ENCODE measurements around the gene TRIM59. TPM values are rescaled to one million over a fixed set of nuclear protein-coding genes. Genes with fewer than 3 reads are reported as not detected.

TRIM59 gene
- total RNA-seq, 2 donors from 2014 or later, result 32.7 to 33.1 TPM

GRCh38 chr3:160450846-160451245 is 1.3 kb upstream of the TRIM59 start:
- H3K27ac Mint-ChIP-seq, result peak overlapping the region; percentile 97
- no peak for TF ChIP-seq CTCF (conservative IDR thresholded peaks at IDR 0.05)
- peak overlapping the region; percentile 84 for H3K9ac ChIP-seq (ENCODE audit: extremely low read depth, low read length, poor library complexity, severe bottlenecking)
- peaks cover 8% of the 10 kb centered on the region for H3K4me1 Mint-ChIP-seq
- 74% methylated on average over 3 of the region's 3 CpGs; no CpG with 5 or more reads in 1 of the 2 experiments for WGBS, 2 experiments (ENCODE audit: insufficient coverage in 1 of 2, insufficient read length in 1 of 2)
- H3K9me3 Mint-ChIP-seq, result peaks cover 3% of the 10 kb centered on the region
- peaks cover 30% of the 10 kb centered on the region for H3K27me3 ChIP-seq (ENCODE audit: control insufficient read depth, insufficient read depth, low read length, poor library complexity, severe bottlenecking)
- peaks cover 9% of the 10 kb centered on the region for H3K36me3 Mint-ChIP-seq (ENCODE audit: low read depth)
- no peak for DNase-seq
- peak overlapping the region; percentile 100 for H3K4me3 ChIP-seq (ENCODE audit: low read length)
- peaks cover 4% of the 10 kb centered on the region for H3K9me3 ChIP-seq (ENCODE audit: control insufficient read depth, low read length)
- H3K27me3 Mint-ChIP-seq (ENCODE audit: insufficient read depth), result peaks cover 49% of the 10 kb centered on the region
- H3K4me1 ChIP-seq (ENCODE audit: control insufficient read depth, insufficient read depth, low read length), result no peaks in the 10 kb centered on the region
- H3K4me3 Mint-ChIP-seq, result peak overlapping the region; percentile 97
- no peak overlapping the region for H3K27ac ChIP-seq (ENCODE audit: low read depth, low read length)
- peaks cover 18% of the 10 kb centered on the region for H3K36me3 ChIP-seq (ENCODE audit: control insufficient read depth, insufficient read depth, low read length)

GRCh38 chr3:160448845-160449635 is 546 bp downstream of the TRIM59 start:
- peaks cover 25% of the 10 kb centered on the region for H3K36me3 Mint-ChIP-seq (ENCODE audit: low read depth)

GRCh38 chr3:160447544-160447943 is 2.0 kb downstream of the TRIM59 start:
- peaks cover 39% of the 10 kb centered on the region for H3K36me3 Mint-ChIP-seq (ENCODE audit: low read depth)
- WGBS, 2 experiments (ENCODE audit: insufficient coverage in 1 of 2, insufficient read length in 1 of 2), result 89% methylated on average over 3 of the region's 3 CpGs; no CpG with 5 or more reads in 1 of the 2 experiments
- H3K9ac ChIP-seq (ENCODE audit: extremely low read depth, low read length, poor library complexity, severe bottlenecking), result peak overlapping the region; percentile 84

More at GRCh38 chr3:160448845-160449635, 546 bp downstream of the TRIM59 start:
- 1% methylated on average over 12 to 26 of the region's 26 CpGs for WGBS, 2 experiments (ENCODE audit: insufficient coverage in 1 of 2, insufficient read length in 1 of 2)
- H3K4me3 ChIP-seq (ENCODE audit: low read length), result peak overlapping the region; percentile 100
- DNase-seq, result no peak
- H3K4me3 Mint-ChIP-seq, result peak overlapping the region; percentile 97
- peaks cover 16% of the 10 kb centered on the region for H3K27me3 ChIP-seq (ENCODE audit: control insufficient read depth, insufficient read depth, low read length, poor library complexity, severe bottlenecking)
- peak overlapping the region; percentile 97 for H3K27ac Mint-ChIP-seq
- H3K4me1 Mint-ChIP-seq, result peaks cover 6% of the 10 kb centered on the region
- H3K27me3 Mint-ChIP-seq (ENCODE audit: insufficient read depth), result peaks cover 34% of the 10 kb centered on the region
- H3K27ac ChIP-seq (ENCODE audit: low read depth, low read length), result peak overlapping the region; percentile 93
- H3K9ac ChIP-seq (ENCODE audit: extremely low read depth, low read length, poor library complexity, severe bottlenecking), result peak overlapping the region; percentile 84
- no peak for TF ChIP-seq CTCF (conservative IDR thresholded peaks at IDR 0.05)
- H3K36me3 ChIP-seq (ENCODE audit: control insufficient read depth, insufficient read depth, low read length), result peaks cover 35% of the 10 kb centered on the region
- H3K9me3 Mint-ChIP-seq, result peaks cover 8% of the 10 kb centered on the region
- H3K9me3 ChIP-seq (ENCODE audit: control insufficient read depth, low read length), result peaks cover 20% of the 10 kb centered on the region
- H3K4me1 ChIP-seq (ENCODE audit: control insufficient read depth, insufficient read depth, low read length), result no peaks in the 10 kb centered on the region

More at GRCh38 chr3:160447544-160447943, 2.0 kb downstream of the TRIM59 start:
- Histone ChIP-seq H3K4me1 (ENCODE audit: control insufficient read depth, insufficient read depth, low read length) (no peaks in the 10 kb centered on the region), H3K9me3 (ENCODE audit: control insufficient read depth, low read length) (peaks cover 31% of the 10 kb centered on the region), H3K27me3 (ENCODE audit: control insufficient read depth, insufficient read depth, low read length, poor library complexity, severe bottlenecking) (peaks cover 8% of the 10 kb centered on the region), H3K36me3 (ENCODE audit: control insufficient read depth, insufficient read depth, low read length) (peaks cover 49% of the 10 kb centered on the region), H3K4me3 (ENCODE audit: low read length) (peak overlapping the region; percentile 100), H3K27ac (ENCODE audit: low read depth, low read length) (no peak overlapping the region)
- peaks cover 13% of the 10 kb centered on the region for H3K9me3 Mint-ChIP-seq
- no peak for DNase-seq
- no peak overlapping the region for H3K27ac Mint-ChIP-seq
- H3K27me3 Mint-ChIP-seq (ENCODE audit: insufficient read depth), result peaks cover 19% of the 10 kb centered on the region
- peak overlapping the region; percentile 97 for H3K4me3 Mint-ChIP-seq
- H3K4me1 Mint-ChIP-seq, result peaks cover 6% of the 10 kb centered on the region
- TF ChIP-seq CTCF (conservative IDR thresholded peaks at IDR 0.05), result no peak

Measured in endodermal cell (in vitro differentiated cells).